Mucosa of descending colon (tissue), 3 donors: ENCODE results near the gene PRR29. TPM values are rescaled to one million over a fixed set of nuclear protein-coding genes. Genes with fewer than 3 reads are reported as not detected.

ENCODE experiments used
- ATAC-seq: fragments of 200-7000 bp; cut with Tn5 transposase; one replicate; pipeline ENCODE4 v1.9.1; 2020; ENCODE audit warnings: mild to moderate bottlenecking, moderate library complexity
- DNase-seq, 3 donors: peaks; one replicate each; pipeline ENCODE4 v3.0.0-alpha.2; 2020
- H3K36me3 ChIP-seq: fragments of 200-600 bp; one replicate; pipeline ENCODE4 v1.8.0; 2021; ENCODE audit warnings: low read depth, mild to moderate bottlenecking
- H3K4me1 ChIP-seq: fragments of 200-600 bp; one replicate; pipeline ENCODE4 v1.8.0; 2021; ENCODE audit warnings: low read depth, mild to moderate bottlenecking
- H3K4me3 ChIP-seq: fragments of 200-600 bp; one replicate; pipeline ENCODE4 v1.8.0; 2021; ENCODE audit warnings: mild to moderate bottlenecking
- H3K9me3 ChIP-seq: fragments of 200-600 bp; one replicate; pipeline ENCODE4 v1.8.0; 2021; ENCODE audit warnings: mild to moderate bottlenecking
- CTCF ChIP-seq: fragments of 200-600 bp; IDR thresholded peaks from one replicate; pipeline ENCODE4 v1.8.0; 2022; ENCODE audit warnings: antibody characterized with exemption, mild to moderate bottlenecking
- intact Hi-C, 2 donors: fragments of 100-400 bp; cut with DNase I in 1 of 2; cut with micrococcal nuclease in 1 of 2; formaldehyde crosslinking; loops; one replicate each; pipeline versions ENCODE4 v1.11.0 to v1.11.1; 2022; cut with DNase I, micrococcal nuclease
- total RNA-seq, 3 donors: library from RNA; stranded (reverse); fragmentation: NEBNext Ultra II Directional in 2 of 3; extraction: Animal tissue kit (Norgen Biotek cat#: 25700) in 2 of 3; gene quantifications; one replicate each; pipeline versions ENCODE4 v1.2.1 to v1.2.4, GENCODE V29; 2021 to 2023
- donor health status: DM: no; HTN: no; CAD: no; lungs with moderate emphysema.
- donor health status: DM: no; HTN: no; CAD: no.
- donor health status: DM: no; HTN: yes; CAD: no.

The PRR29 gene
- total RNA-seq, 3 donors from 2014 or later, result not detected

GRCh38 chr17:64008346-64008745 lies 10.2 kb downstream of the PRR29 start:
- Histone ChIP-seq H3K9me3 (no peaks in the 10 kb centered on the region), H3K36me3 (no peaks in the 10 kb centered on the region), H3K4me1 (peaks cover 9% of the 10 kb centered on the region), H3K4me3 (no peak overlapping the region)
- TF ChIP-seq CTCF, result no peak
- intact Hi-C loops, result no loop called here
- no peak for DNase-seq
- ATAC-seq, result no peak

- H3K9me3 ChIP-seq, result no peaks in the 10 kb centered on the region
- H3K4me1 ChIP-seq, result peaks cover 9% of the 10 kb centered on the region
- intact Hi-C loops, result no loop called here
- no peaks in the 10 kb centered on the region for H3K36me3 ChIP-seq
- TF ChIP-seq CTCF, result no peak
- no peak overlapping the region for H3K4me3 ChIP-seq
- ATAC-seq, result no peak
- no peak for DNase-seq
Observed at GRCh38 chr17:64008830-64009229, 10.7 kb downstream of the PRR29 start.

- no peak for TF ChIP-seq CTCF
- no peak for DNase-seq
- peak; percentile 18 for ATAC-seq
- intact Hi-C loops, result no loop called here
- Histone ChIP-seq H3K4me1 (peaks cover 9% of the 10 kb centered on the region), H3K4me3 (no peak overlapping the region), H3K9me3 (no peaks in the 10 kb centered on the region), H3K36me3 (no peaks in the 10 kb centered on the region)
Observed at GRCh38 chr17:64009571-64010402, 11.6 kb downstream of the PRR29 start.

GRCh38 chr17:64015447-64015846 lies 17.3 kb downstream of the PRR29 start:
- ATAC-seq (no peak), DNase-seq (no peak)
- TF ChIP-seq CTCF, result no peak
- Histone ChIP-seq H3K4me3 (no peak overlapping the region), H3K9me3 (no peaks in the 10 kb centered on the region), H3K36me3 (no peaks in the 10 kb centered on the region), H3K4me1 (no peaks in the 10 kb centered on the region)
- intact Hi-C loops, result no loop called here

- TF ChIP-seq CTCF, result no peak
- intact Hi-C loops, result no loop called here
- Histone ChIP-seq H3K4me3 (no peak overlapping the region), H3K9me3 (no peaks in the 10 kb centered on the region), H3K36me3 (no peaks in the 10 kb centered on the region), H3K4me1 (no peaks in the 10 kb centered on the region)
- DNase-seq, result no peak
- ATAC-seq, result no peak
Observed at GRCh38 chr17:64016231-64016784, 18.2 kb downstream of the PRR29 start.
